HepG2 (cell line): ENCODE measurements around the gene AAGAB. TPM values are rescaled to one million over a fixed set of nuclear protein-coding genes. Genes with fewer than 3 reads are reported as not detected.

Experiments used
- ATAC-seq: fragments of 200-7000 bp; cut with Tn5 transposase; 3 replicates; pipeline ENCODE4 v1.9.1; 2020; ENCODE audit warnings: mild to moderate bottlenecking, moderate library complexity
- BruUV-seq: library from RNA; stranded (reverse); fragments of 400-500 nt; replicated peaks from 2 replicates; lab custom pipeline; 2021; lab: Mats Ljungman, UMichigan
- CTCF ChIA-PET: fragments of 300-600 bp; formaldehyde crosslinking; extraction: SDS; loops from one replicate; lab custom pipeline; 2021; ENCODE audit warnings: low total read pairs, inconsistent platforms, low intra/inter-chr PET ratio; lab: Yijun Ruan, JAX
- POLR2A ChIA-PET: fragments of 350-600 bp; sonication (Branson Sonifier 250); formaldehyde crosslinking; loops from one replicate; lab custom pipeline; 2020; ENCODE audit warnings: antibody characterized with exemption, inconsistent platforms; lab: Yijun Ruan, JAX
- DNase-seq: peaks from one replicate; pipeline ENCODE4 v3.0.0-alpha.2; 2015; ENCODE audit warnings: low spot score
- FAIRE-seq: peaks from 3 replicates; lab custom pipeline; 2011; peaks lifted over from hg19 to GRCh38; lab: Jason Lieb, UNC
- H2AFZ ChIP-seq: one replicate; pipeline ENCODE4 v1.6.1; 2011; ENCODE audit warnings: low read length, inconsistent platforms
- H3K27ac ChIP-seq: fragments of 300-600 bp; 3 replicates; pipeline ENCODE4 v1.8.0; 2011; ENCODE audit warnings: mixed run types, mild to moderate bottlenecking, mixed read lengths, low read length, inconsistent platforms; ENCODE audit not compliant: insufficient read depth; ENCODE audit errors: extremely low read length
- H3K27me3 ChIP-seq, 2 experiments: fragments of 200-600 bp in 1 of 2; 2 replicates in 1 of 2; 3 replicates in 1 of 2; pipeline versions ENCODE4 v1.6.0 to v1.8.0; 2011; ENCODE audit warnings: low read length in 2 of 2, mild to moderate bottlenecking in 2 of 2, moderate library complexity in 2 of 2, inconsistent platforms in 1 of 2; ENCODE audit not compliant: insufficient read depth in 2 of 2, control insufficient read depth in 1 of 2
- H3K36me3 ChIP-seq, 2 experiments: fragments of 200-600 bp in 1 of 2; replicated peaks in 1 of 2; 2 replicates in 1 of 2; 3 replicates in 1 of 2; pipeline versions ENCODE4 v1.5.1 to v1.8.0; 2011; ENCODE audit warnings: low read length in 2 of 2, inconsistent platforms in 1 of 2; ENCODE audit not compliant: insufficient read depth in 2 of 2, control insufficient read depth in 1 of 2
- H3K4me1 ChIP-seq: 2 replicates; pipeline ENCODE4 v1.5.1; 2012; ENCODE audit warnings: low read length, inconsistent platforms; ENCODE audit not compliant: insufficient read depth
- H3K4me2 ChIP-seq: 2 replicates; pipeline ENCODE4 v1.6.0; 2011; ENCODE audit warnings: low read depth, low read length, inconsistent platforms
- H3K4me3 ChIP-seq, 3 experiments: fragments of 200-600 bp in 1 of 3; sonication (generic), shearing (Covaris generic) in 1 of 3; replicated peaks in 1 of 3; 2 replicates each; pipeline ENCODE4 v1.5.1; 2011 to 2016; ENCODE audit warnings: low read length in 3 of 3, inconsistent platforms in 2 of 3, low read depth in 2 of 3, mild to moderate bottlenecking in 2 of 3, control low read depth in 1 of 3, mixed read lengths in 1 of 3; ENCODE audit not compliant: insufficient read depth in 1 of 3
- H3K79me2 ChIP-seq: one replicate; pipeline ENCODE4 v1.6.1; 2011; ENCODE audit warnings: low read length, inconsistent platforms; ENCODE audit not compliant: insufficient read depth
- H3K9ac ChIP-seq: 2 replicates; pipeline ENCODE4 v1.6.0; 2011; ENCODE audit warnings: mild to moderate bottlenecking, low read depth, low read length, inconsistent platforms; ENCODE audit not compliant: insufficient read depth
- H3K9me3 ChIP-seq: 2 replicates; pipeline ENCODE4 v1.5.1; 2012; ENCODE audit warnings: mild to moderate bottlenecking, low read length
- H4K20me1 ChIP-seq: 2 replicates; pipeline ENCODE4 v1.6.0; 2011; ENCODE audit warnings: inconsistent platforms, mild to moderate bottlenecking, low read length, moderate library complexity; ENCODE audit not compliant: insufficient read depth
- CEBPB ChIP-seq: IDR thresholded peaks from 2 replicates; pipeline ENCODE4 v1.6.1; 2011; ENCODE audit warnings: low read depth, low read length, improper control_type of control experiment, borderline replicate concordance
- GATAD1 ChIP-seq: IDR thresholded peaks from 2 replicates; pipeline ENCODE4 v1.6.1; 2016; ENCODE audit warnings: missing genetic modification reagents, missing compliant biosample characterization
- MXI1 ChIP-seq: IDR thresholded peaks from 3 replicates; pipeline ENCODE4 v1.6.1; 2012; ENCODE audit warnings: low read depth, low read length, inconsistent platforms, borderline replicate concordance
- MYC ChIP-seq: sonication (generic); formaldehyde crosslinking; IDR thresholded peaks from 2 replicates; pipeline ENCODE4 v1.9.0; 2021; ENCODE audit warnings: missing genetic modification reagents, borderline replicate concordance
- NBN ChIP-seq: fragments of 450-650 bp; conservative IDR thresholded peaks from 2 replicates; pipeline ENCODE4 v1.6.1; 2017
- PPARG ChIP-seq: conservative IDR thresholded peaks from 2 replicates; pipeline ENCODE4 v1.6.1; 2016; ENCODE audit warnings: missing biosample characterization, missing genetic modification reagents
- RFXANK ChIP-seq: IDR thresholded peaks from 2 replicates; pipeline ENCODE4 v1.6.1; 2016
- ZNF18 ChIP-seq: sonication (generic); formaldehyde crosslinking; IDR thresholded peaks from 2 replicates; pipeline ENCODE4 v1.8.0; 2022; ENCODE audit warnings: mild to moderate bottlenecking, missing genetic modification reagents; ENCODE audit not compliant: insufficient replicate concordance
- ZNF24 ChIP-seq: fragments of 450-650 bp; IDR thresholded peaks from 2 replicates; pipeline ENCODE4 v1.6.1; 2017; ENCODE audit warnings: antibody characterized with exemption, mild to moderate bottlenecking
- ZSCAN12 ChIP-seq: sonication (generic); formaldehyde crosslinking; IDR thresholded peaks from 2 replicates; pipeline ENCODE4 v1.9.0; 2021; ENCODE audit warnings: mild to moderate bottlenecking, missing genetic modification reagents
- WGBS: methylation state at CpG from one replicate; pipeline ENCODE4 v1.1.6; 2017; ENCODE audit warnings: low lambda C conversion rate; 5-methylcytosine and 5-hydroxymethylcytosine counted together
- in situ Hi-C: cut with HindIII; loops from 2 replicates; pipeline ENCODE4 v1.10.0; 2017; ENCODE audit warnings: low pct_unique_long_range_greater_than_20kb; ENCODE audit not compliant: extremely low pct_ligation_motif_present
- intact Hi-C: fragments of 100-400 bp; cut with micrococcal nuclease; formaldehyde crosslinking; loops from one replicate; pipeline ENCODE4 v1.10.0; 2022; ENCODE audit not compliant: unreplicated experiment
- polyA plus RNA-seq, 8 experiments: library from polyadenylated mRNA; depleted of rRNA in 3 of 8; stranded (reverse) in 7 of 8; unstranded in 1 of 8; fragments of >200 nt; fragmentation: Illumina TruSeq in 4 of 8; extraction: Trizol in 4 of 8; gene quantifications; 2 replicates each; pipeline versions ENCODE4 v1.2.1 to v1.2.3, GENCODE V29; 2011 to 2016; ENCODE audit warnings: low read depth in 4 of 8, missing spikeins in 1 of 8, mixed read lengths in 1 of 8; ENCODE audit not compliant: insufficient read depth in 1 of 8
- total RNA-seq, 5 experiments: library from RNA; depleted of rRNA; stranded (reverse); fragments of >200 nt; fragmentation: Illumina TruSeq; extraction: Trizol; gene quantifications; 2 replicates each; pipeline ENCODE4 v1.2.3, GENCODE V29; 2016; ENCODE audit warnings: low read depth in 1 of 5
- TF ChIP-seq, protein P1 (sequence below): IDR thresholded peaks from 2 replicates; pipeline ENCODE4 v1.6.1; 2016; ENCODE audit warnings: control low read depth
- TF ChIP-seq, protein P2 (sequence below): sonication (generic); formaldehyde crosslinking; conservative IDR thresholded peaks from 2 replicates; pipeline ENCODE4 v1.4.0; 2020; ENCODE audit warnings: missing genetic modification reagents

Gene AAGAB
- total and polyA plus RNA-seq, 2 of the 13 experiments (the other 11 are each of a cell fraction or from before 2014, with no cell fraction given) = 8.0 to 34.9 TPM

- H3K4me3 ChIP-seq = no peak overlapping the region
- no peak overlapping the region for H3K27ac ChIP-seq
- no TSS peak for BruUV-seq
- H3K9ac ChIP-seq = no peak overlapping the region
- 87% methylated on average over 4 of the region's 11 CpGs for WGBS
- FAIRE-seq = no peak
- DNase-seq = no peak
- no peaks in the 10 kb centered on the region for H3K79me2 ChIP-seq
- no peaks in the 10 kb centered on the region for H3K4me1 ChIP-seq
- TF ChIP-seq CEBPB (peak; percentile 31; the same call in 1 of the 2 replicates), MXI1 (no peak)
- TF ChIP-seq, all 625 proteins: peak for 1
- Histone ChIP-seq H3K9me3 (no peaks in the 10 kb centered on the region), H2AFZ (no peak overlapping the region), H3K4me2 (no peak overlapping the region), H3K27me3 (no peaks in the 10 kb centered on the region), H4K20me1 (no peaks in the 10 kb centered on the region), H3K36me3 (peaks cover 20 to 76% of the 10 kb centered on the region in 2 experiments)
- intact Hi-C loops (no loop called here), in situ Hi-C loops (no loop called here)
- CTCF ChIA-PET = no interaction called here
- ATAC-seq = no peak
- POLR2A ChIA-PET = no interaction called here
Observed at GRCh38 chr15:67175643-67176071, 78.8 kb downstream of the AAGAB start.

DNA sequence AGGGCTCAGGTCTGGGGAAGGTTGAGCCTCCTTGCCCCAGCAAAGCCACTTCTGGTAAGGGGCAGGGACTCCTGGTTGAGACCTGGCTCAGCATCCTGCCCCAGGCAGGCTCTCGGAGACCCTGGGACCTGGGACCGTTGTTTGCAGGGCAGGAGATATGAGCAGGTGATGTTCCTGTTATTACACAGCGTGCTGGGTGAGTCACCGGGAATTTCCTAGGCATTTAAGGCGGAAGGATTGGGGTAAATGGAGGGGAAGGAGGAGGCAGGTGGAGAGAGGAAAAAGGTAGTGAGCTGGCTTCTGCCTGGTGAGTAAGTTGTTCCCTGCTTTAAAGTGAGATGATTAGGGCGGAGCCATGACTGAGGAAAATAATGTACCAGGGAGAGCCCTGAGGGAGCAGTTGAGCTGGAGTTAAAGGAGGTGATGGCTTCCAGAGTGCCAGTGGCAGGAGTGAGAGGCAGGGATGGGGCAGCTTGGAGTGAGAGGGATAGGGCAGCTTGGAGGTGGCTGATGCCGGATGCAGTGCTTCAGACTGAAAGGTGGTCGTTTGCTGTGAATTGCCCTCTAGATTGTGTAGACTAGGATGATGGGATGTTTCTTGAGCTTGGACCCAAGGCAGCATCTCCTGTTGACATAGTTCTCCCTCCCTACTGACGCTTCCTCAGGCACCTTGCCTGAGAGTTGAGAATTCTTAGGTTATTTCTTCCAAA lies 79.4 kb downstream of the AAGAB start:
- in situ Hi-C loops = no loop called here
- Histone ChIP-seq H3K4me3 (no peak overlapping the region), H3K9ac (no peak overlapping the region), H3K36me3 (peaks cover 27 to 82% of the 10 kb centered on the region in 2 experiments), H3K4me2 (no peak overlapping the region), H4K20me1 (no peaks in the 10 kb centered on the region), H3K9me3 (no peaks in the 10 kb centered on the region), H3K27ac (no peak overlapping the region), H3K79me2 (no peaks in the 10 kb centered on the region), H3K27me3 (no peaks in the 10 kb centered on the region), H3K4me1 (no peaks in the 10 kb centered on the region), H2AFZ (no peak overlapping the region)
- ATAC-seq (no peak; the same call in 2 of the 3 replicates), DNase-seq (no peak), FAIRE-seq (no peak)
- no TSS peak for BruUV-seq
- intact Hi-C loops = no loop called here
- POLR2A ChIA-PET = no interaction called here
- WGBS = 95% methylated on average over 9 of the region's 9 CpGs
- CTCF ChIA-PET = no interaction called here
- no peak for TF ChIP-seq RFXANK
- no peak for TF ChIP-seq GATAD1 (CRISPR knock-in tag)
- TF ChIP-seq MYC = no peak
- TF ChIP-seq, protein P1, sequence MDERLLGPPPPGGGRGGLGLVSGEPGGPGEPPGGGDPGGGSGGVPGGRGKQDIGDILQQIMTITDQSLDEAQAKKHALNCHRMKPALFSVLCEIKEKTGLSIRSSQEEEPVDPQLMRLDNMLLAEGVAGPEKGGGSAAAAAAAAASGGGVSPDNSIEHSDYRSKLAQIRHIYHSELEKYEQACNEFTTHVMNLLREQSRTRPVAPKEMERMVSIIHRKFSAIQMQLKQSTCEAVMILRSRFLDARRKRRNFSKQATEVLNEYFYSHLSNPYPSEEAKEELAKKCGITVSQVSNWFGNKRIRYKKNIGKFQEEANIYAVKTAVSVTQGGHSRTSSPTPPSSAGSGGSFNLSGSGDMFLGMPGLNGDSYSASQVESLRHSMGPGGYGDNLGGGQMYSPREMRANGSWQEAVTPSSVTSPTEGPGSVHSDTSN (CRISPR knock-in tag) = no peak
- no peak for TF ChIP-seq ZNF24
- no peak for TF ChIP-seq NBN
- TF ChIP-seq, protein P2, sequence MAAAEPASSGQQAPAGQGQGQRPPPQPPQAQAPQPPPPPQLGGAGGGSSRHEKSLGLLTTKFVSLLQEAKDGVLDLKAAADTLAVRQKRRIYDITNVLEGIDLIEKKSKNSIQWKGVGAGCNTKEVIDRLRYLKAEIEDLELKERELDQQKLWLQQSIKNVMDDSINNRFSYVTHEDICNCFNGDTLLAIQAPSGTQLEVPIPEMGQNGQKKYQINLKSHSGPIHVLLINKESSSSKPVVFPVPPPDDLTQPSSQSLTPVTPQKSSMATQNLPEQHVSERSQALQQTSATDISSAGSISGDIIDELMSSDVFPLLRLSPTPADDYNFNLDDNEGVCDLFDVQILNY (CRISPR knock-in tag) = no peak
- TF ChIP-seq PPARG = no peak
- no peak for TF ChIP-seq ZNF18 (CRISPR knock-in tag)
- no peak for TF ChIP-seq ZSCAN12
